Ecto neural progenitor cell (in vitro differentiated cells): Measurements from ENCODE around the gene RAB34.

Experiments used
- DNase-seq: peaks from one replicate; pipeline ENCODE4 v3.0.0-alpha.2; 2018; ENCODE audit warnings: low spot score

Gene RAB34

DNA sequence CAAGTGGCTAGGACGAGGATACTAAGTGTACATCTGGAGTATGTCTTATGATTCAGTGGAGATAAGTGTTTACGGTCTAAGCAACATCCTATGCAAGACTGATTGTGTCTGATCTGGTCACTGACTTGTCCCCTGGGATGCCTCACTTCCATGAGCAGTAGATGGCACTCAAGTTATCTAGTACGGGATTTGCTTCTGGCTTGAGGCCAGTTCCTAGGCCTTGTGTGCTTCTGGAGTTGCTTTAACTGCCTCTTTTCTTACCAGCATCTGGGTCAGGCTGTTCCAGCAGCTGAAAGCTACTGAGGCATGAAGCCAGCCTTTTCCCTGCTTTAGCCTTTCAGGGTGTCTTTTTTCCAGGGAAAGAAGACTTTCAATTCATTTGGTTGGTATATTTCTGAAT lies 32.7 kb downstream of the RAB34 start:
- no peak for DNase-seq

DNA sequence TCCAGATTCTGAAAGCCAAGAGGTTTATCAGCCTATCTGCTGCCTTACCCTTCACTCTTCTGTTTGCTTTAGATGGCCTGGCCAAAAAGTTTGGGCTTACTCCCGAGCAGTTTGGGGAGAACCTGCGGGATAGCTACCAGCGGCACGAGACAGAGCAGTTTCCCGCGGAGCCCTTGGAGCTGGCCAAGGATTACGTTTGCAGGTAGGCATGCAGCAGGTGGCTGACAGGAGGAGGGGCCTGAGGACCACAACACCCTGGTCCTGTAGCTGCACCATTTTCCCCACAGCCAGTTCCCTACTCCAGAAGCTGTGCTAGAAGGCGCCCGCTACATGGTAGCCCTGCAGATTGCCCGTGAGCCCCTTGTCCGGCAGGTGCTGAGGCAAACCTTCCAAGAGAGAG lies 35.0 kb downstream of the RAB34 start:
- DNase-seq: no peak

DNA sequence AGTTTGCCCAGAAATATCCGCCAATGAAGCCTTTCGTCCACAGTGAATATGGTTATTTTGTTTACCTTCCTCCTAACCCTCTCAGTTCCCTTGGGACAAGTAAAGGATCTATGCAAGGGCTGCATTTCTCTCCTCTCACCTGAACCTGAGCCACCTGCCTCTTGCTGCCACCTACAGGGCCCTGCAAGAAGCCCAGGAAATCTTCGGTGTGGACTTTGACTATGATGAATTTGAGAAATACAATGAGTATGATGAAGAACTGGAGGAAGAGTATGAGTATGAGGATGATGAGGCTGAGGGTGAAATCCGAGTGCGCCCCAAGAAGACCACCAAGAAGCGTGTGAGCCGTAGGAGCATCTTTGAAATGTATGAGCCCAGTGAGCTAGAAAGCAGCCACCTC lies 41.7 kb downstream of the RAB34 start:
- DNase-seq: no peak

GRCh38 chr17:28675490-28675889 lies 42.2 kb downstream of the RAB34 start:
- DNase-seq: no peak

- no peak for DNase-seq
These were observed 47.8 kb downstream of the RAB34 start for GRCh38 chr17:28669918-28670317.

DNA sequence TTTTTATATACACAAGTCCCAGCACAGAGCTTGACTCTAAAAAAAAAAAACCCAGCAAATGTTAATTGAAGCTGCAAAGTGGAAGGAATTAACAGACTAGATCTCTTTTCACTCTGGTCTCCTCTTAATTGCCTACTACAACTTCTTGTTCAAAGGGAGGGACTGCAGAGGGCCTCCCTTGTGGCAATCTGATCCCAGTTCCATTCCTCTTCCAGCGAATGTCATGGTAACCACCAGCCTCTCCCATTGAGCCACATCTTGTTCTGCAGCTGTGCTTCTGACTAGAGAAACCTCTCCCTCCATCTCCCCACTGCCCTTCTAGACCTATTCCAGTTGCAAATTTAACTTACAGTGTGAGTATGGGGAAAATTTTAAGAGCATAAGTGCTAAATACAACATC lies 49.8 kb downstream of the RAB34 start:
- peak; percentile 55 for DNase-seq

- DNase-seq: no peak
These were observed 51.7 kb downstream of the RAB34 start for GRCh38 chr17:28665994-28666393.
